HL-60/S4 treated with retinoic acid at 250 ng/mL for 4 days and 3 days (cell line): ENCODE data around the gene MRFAP1.
"Not testable (repeated sequence)": the region's sequence is repeated elsewhere in the genome, so short reads cannot be mapped to it uniquely, and the experiment has no call there.

Source experiments
- in situ Hi-C: fragments of 300-500 bp; cut with MboI; formaldehyde crosslinking; loops from 2 replicates; pipeline ENCODE4 v1.7.0; 2022; ENCODE audit warnings: low sequenced_read_pairs

Gene MRFAP1

DNA sequence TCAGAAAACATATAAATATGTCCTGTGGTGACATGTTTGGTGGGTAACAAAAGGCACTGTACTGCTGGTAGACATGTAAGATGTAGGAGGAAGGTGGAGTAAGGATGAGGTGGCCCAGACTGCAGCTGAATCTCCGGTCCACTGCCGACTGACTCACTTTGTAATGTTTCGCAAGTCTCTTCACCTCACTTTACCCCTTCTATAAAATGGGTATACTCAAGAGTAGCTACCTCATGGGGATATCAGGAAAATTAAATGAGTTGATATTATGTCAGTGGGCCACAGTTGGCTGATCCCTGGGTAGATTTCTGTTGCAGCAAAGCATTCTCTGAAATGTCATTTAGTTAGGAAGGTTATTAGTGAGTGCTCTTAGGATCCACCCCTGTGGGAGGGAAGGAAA, 22.1 kb downstream of the MRFAP1 start:
- in situ Hi-C loops, result no loop called here

DNA sequence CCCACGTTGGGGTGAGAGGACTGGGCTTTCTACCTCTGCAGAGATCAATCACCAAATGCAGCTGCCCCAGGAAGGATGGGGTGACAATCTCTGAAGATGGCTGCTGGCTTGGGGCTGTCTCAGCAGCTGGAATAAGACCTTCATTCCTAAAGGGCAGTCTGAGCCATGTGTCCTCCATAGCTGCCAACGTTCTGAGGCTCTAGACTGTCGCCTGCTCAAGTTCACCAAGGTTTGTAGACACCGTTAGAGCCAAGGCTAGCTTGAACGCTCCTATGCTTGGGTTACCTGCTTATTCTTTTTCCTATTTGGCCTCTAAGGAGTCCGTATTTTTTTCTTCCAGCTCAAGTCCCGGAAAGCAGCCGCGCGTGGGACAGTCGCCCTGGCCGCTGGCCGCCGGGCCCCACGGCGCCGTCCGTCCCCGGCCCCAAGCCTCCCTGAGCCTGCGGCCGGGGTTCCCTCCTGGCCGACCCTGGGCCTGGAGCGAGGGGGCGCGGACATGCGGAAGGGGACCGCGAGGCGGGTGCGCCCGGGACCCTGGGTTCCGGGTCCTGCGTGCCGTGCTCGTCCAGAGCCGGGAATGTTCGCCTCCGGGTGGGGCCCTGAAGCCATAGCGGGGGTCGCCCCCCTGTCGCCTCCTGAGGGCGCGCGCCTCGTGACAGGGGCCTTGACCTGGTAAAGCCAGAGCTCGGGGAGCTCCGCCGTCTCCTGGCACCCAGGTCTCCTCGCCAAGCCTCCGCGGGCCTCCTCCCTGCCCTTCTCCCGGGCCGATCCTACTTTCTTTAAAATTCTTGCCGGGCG, 23.3 kb downstream of the MRFAP1 start:
- in situ Hi-C loops, result no loop called here

DNA sequence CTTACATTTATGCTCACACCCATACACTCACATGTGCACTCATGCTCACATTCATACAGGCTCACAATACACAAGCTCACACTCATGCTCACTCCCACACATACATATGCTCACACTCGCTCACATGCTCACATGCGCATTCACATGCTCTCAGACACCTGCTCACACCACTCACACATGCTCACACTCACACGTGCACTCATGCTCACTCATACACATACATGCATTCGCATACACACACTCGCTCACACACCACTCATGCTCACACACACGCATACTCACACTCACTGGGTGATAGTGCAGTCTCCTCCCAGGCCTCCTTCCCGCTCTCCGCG, 24.8 kb downstream of the MRFAP1 start:
- in situ Hi-C loops, result no loop called here

DNA sequence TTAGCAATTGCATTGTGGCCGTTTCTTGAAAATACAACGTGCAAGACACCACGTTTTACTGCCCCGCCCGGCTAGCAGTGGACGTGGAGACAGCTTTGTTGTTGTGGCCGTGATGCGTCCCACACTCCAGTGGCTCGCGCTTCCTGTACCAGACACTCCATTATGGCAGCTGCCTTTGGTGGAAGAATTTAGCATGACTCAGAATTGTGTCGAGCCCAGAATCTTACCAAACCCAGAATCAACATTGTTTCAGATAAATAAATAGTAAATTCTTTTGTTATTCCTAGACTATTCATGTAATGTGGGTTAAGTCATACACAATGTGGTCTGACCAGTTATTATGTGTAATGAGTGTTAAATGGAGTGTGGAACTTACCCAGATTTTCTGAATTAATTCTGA, 27.9 kb downstream of the MRFAP1 start:
- in situ Hi-C loops, result no loop called here

DNA sequence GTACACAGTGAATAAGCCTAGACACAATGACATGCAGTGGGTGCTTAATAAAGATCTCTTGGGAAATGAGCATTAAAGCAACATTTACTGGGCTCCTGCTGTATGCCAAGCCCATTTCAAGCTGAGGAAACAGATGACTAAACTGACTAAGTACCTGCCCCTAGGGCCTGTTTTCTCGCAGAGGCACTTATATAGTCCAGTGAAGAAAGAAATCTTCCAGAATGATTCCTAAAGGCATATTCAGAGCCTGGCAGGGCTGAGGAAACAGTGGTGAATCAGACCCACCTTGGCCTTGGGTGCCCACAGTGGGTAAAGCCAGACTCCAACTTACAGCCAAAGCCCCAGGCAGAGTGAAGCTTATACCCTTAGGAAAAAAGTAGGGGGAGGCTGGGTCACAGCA, 31.2 kb downstream of the MRFAP1 start:
- in situ Hi-C loops, result no loop called here

DNA sequence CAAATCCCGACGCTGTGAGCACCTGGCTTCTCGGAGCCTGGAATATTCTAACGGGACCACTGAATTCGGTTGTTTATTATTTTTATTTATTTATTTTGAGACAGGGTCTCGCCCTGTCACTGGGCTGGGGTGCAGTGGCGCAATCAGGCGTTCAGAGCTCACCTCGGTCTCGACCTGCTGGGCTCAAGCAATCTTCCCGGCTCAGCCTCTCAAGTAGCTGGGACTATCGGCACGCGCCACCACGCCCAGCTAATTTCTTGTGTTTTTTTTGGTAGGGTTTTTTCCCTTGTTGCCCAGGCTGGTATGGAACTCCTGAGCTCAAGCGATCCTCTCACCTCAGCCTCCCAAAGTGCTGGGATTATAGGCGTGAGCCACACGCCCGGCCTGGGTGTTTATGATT, 31.6 kb downstream of the MRFAP1 start:
- in situ Hi-C loops, result no loop called here

DNA sequence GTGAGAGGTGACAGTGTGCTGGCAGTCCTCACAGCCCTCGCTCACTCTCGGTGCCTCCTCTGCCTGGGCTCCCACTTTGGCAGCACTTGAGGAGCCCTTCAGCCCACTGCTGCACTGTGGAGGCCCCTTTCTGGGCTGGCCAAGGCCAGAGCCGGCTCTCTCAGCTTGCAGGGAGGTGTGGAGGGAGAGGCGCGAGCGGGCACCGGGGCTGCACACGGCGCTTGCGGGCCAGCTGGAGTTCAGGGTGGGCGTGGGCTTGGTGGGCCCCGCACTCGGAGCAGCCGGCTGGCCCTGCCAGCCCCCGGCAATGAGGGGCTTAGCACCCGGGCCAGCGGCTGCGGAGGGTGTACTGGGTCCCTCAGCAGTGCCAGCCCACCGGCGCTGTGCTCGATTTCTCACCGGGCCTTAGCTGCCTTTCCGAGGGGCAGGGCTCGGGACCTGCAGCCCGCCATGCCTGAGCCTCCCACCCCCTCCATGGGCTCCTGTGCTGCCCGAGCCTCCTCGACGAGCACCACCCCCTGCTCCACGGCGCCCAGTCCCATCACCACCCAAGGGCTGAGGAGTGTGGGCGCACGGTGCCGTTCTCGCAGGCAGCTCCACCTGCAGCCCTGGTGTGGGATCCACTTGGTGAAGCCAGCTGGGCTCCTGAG, 32.2 kb downstream of the MRFAP1 start:
- in situ Hi-C loops, result not testable (repeated sequence)

DNA sequence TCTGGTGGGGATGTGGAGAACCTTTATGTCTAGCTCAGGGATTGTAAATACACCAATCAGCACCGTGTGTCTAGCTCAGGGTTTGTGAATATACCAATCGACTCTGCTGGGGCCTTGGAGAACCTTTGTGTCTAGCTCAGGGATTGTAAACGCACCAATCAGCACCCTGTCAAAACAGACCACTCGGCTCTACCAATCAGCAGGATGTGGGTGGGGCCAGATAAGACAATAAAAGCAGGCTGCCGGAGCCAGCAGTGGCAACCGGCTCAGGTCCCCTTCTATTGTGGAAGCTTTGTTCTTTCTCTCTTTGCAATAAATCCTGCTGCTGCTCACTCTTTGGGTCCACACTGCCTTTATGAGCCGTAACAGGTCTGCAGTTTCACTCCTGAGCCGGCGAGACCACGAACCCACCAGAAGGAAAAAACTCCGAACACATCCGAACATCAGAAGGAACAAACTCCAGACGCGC, 32.7 kb downstream of the MRFAP1 start:
- in situ Hi-C loops, result not testable (repeated sequence)

DNA sequence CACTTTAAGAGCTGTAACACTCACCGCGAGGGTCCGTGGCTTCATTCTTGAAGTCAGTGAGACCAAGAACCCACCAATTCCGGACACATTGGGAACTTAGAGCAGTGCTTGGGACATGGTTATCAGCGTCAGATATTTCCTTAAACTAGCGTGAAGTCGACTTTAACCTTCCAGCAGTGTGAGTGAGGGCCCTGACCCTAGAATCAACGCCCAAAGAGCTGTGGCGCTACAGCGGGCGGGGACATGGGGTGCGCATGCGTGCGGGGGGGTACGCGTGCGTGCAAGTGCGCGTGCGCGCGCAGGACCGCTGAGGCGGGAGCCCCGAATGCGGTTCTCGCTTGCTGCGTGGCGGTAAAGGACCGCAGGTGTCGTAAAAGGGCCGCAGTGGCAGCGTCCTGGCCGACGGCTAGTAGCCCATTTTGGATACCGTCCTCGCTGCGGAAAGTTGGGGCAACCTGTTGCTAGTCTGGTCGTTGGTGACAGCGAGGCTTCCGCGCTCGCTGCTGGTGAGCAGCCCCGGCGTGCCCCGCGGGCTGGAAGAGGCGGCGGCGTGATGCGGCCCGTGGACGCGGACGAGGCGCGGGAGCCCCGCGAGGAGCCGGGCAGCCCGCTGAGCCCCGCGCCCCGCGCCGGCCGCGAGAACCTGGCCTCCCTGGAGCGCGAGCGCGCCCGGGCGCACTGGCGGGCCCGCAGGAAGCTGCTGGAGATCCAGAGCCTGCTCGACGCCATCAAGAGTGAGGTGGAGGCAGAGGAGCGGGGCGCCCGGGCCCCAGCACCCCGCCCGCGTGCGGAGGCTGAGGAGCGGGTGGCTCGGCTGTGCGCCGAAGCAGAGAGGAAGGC, 33.4 kb downstream of the MRFAP1 start:
- in situ Hi-C loops, result no loop called here

DNA sequence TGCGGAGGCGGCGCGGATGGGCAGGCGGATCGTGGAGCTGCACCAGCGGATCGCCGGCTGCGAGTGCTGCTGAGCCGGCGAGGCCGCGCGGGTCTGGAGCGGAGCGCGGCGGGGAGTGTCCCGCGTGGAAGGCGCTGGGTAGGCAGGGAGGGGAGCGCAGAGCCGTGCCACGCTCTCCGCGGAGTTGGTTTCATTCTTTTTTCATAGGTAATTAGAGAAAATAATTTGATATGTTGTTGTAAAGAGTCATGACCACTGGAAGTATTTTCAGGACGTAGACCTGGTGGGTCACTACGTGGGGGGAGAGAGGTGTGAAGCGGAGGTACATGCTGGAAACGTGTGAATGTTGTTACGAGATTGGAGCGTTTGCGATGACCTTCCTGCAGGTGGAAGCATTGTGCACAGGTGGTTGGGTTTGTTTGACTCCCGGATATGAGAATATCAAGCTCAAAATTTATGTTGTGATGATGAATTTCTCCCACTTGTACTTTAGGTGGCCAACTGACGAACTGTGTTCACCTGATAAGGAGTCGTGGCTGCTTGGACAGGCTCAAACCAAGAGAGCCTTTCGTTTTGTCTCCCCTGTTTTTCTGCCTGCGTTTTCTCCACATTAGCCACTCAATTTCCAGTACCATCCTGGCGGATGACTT, 34.1 kb downstream of the MRFAP1 start:
- in situ Hi-C loops, result no loop called here

DNA sequence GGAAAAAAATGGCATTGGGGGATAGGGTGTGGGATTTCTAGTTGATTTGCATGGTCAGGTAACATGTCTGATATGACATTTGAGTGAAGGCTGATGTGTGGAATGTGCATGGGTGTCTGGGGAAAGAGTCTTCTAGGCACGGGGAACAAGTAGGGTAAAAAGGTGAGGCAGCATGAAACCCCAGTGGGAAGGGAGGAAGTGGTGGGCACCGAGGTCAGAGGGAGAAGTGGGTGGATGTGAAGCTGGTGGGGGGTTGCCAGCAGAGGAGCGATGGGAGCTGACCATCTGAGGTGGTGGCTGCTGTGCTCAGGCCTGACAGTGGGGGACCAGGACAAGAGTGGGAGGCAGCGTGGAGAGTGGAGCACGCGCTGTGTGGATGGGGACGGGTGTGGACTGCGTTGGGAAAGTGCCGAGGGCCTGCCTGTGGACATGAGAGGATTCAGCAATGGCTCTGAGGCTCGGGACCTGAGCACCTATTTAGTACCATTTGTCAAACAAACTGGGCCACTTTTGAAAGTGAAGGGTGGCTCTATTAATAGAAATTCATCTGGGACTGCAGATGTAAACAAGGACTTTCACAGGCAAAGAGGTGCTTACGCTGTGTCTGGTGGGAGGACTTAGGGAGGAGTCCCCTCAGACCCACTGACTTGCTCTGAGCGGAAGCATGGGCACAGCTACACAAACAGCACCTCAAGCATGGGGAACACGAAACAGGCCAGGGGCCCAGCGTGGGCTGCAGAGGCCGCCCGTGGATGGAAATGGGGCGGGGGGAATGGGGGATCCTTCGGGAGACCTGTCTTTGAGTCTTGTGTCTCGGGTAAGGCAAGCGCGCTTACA, 36.5 kb downstream of the MRFAP1 start:
- in situ Hi-C loops, result no loop called here

DNA sequence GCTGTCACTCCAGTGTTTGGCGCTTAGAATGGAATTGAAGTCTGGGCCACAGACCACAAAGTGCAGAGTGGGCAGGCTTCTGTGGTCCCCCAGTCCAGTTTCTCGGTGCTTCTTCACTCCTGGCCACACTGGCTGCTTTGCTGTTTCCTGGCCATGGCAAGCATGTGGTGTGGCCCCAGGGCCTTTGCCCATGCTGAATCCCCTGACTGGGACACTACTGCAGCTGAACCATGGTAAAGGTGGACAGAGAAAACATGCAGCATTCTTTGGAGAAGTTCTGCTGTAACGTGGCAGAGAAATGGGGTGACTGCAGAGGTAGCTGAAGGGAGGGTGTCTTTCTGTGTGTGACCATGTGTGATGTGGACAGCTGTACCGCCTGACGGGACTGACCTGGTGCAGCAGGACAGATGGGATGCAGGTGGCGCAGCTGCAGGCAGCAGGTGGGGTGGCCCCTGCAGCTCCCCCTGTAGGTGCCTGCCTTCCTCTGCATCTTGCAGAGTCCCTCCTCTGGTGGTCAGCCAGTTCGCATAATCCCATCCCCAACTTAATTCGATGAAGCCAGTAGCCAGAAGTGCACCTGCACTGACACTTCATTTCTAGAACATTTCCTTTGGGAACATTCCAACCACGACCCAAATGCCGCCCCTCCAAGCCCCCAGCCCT, 40.0 kb downstream of the MRFAP1 start:
- in situ Hi-C loops, result no loop called here

DNA sequence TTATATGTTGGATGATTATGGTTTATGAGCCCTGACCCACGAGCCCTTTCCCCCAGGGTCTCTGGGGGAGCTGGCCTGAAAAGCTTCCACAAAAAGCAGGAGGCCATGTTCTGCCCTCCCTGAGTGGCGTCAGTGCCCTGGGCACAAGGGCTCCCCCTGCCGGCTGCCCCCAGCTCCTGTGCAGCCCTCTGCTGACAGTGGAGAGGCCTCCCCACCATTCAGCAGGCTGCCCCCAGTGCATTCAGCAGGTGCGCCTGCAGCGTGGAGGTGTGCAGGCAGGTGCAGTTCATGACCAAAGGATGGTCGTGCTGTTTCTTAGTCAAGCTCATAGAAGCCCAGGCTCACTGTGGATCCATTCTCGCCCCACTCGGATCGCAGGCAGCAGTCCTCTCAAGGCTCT, 40.7 kb downstream of the MRFAP1 start:
- in situ Hi-C loops, result no loop called here

DNA sequence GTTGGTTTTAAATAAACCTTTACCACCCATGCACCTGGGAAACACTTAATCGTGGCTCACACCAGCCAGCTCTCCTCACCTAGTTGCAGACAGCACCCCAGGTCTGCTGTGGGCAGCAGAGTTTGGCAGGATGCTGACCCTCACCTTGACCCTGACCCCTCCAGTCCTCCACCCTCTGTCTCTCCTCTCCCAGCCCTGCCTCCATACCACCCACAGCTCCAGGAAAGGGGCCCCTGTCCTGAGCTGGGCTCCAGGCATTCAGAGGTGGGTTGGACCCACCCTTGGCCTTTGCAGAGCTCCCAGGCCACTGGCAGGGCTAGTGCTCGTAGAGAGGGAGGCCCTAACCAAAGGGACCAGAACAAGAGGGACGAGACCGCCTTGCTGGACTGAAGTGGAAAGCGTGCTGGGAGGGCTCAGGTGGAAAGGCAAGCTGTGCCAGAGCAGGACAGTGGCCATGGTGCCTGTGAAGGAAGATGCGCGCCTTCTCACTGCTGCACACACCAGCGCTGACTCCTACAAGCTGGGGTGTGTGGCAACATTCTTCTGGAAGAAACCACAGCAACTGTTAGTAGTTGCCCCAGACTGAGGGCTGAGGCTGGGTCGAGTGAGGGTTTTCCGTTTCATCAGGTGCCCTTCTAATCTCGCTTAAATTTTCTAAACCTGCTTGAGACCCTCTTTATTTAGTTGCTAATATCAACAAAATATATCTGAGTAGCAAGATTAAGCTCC, 42.5 kb downstream of the MRFAP1 start:
- in situ Hi-C loops, result no loop called here

DNA sequence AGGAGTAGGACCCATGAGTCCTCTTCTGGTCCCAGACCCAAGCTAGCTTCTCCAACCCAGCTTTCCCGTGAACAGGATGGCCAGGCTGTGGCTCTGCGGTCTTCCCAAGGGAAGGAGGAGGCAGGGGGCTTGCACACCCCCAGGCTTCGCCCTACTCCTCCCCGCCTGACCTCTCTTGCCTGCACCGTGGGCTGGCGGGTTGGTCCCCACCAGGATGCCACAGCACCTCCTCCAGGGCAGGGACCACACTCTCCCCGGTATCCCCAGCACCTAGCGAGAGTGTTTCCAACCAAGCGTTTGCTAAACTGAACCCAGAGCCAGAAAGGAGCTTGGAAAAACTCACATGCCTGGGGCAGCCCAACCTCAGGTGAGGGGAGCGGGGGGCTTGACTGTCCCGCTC, 44.2 kb downstream of the MRFAP1 start:
- in situ Hi-C loops, result no loop called here

DNA sequence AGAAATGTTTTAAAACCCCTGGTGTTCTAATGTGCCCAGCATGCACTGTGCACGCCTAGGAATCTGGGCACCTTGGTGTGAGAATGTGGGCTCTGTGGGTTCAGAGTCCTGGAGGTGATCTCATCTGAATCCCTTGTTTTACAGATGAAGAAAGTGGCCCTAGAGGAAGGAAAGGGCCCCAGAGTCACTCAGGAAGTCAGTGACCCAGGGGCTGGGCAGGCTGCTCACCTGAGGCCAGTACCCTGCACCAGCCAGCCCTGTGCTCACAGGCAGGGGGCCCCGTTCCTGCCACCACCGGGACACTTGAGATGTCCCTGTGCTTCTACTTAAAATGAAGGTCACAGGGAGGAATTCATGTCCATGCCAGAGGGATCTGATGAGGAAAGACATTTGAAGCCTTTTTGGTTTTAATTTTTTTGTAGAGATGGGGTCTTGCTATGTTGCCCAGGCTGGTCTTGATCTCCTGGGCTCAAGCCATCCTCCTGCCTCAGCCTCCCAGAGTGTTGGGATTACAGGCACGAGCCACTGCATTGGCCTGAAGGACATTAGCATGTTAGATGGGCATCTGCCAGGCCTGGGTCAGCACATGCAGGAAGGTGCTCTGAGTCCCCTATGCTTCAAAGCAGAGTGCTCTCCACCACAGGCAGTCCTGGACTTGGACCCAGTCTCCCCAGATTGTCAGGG, 45.8 kb downstream of the MRFAP1 start:
- in situ Hi-C loops, result no loop called here

DNA sequence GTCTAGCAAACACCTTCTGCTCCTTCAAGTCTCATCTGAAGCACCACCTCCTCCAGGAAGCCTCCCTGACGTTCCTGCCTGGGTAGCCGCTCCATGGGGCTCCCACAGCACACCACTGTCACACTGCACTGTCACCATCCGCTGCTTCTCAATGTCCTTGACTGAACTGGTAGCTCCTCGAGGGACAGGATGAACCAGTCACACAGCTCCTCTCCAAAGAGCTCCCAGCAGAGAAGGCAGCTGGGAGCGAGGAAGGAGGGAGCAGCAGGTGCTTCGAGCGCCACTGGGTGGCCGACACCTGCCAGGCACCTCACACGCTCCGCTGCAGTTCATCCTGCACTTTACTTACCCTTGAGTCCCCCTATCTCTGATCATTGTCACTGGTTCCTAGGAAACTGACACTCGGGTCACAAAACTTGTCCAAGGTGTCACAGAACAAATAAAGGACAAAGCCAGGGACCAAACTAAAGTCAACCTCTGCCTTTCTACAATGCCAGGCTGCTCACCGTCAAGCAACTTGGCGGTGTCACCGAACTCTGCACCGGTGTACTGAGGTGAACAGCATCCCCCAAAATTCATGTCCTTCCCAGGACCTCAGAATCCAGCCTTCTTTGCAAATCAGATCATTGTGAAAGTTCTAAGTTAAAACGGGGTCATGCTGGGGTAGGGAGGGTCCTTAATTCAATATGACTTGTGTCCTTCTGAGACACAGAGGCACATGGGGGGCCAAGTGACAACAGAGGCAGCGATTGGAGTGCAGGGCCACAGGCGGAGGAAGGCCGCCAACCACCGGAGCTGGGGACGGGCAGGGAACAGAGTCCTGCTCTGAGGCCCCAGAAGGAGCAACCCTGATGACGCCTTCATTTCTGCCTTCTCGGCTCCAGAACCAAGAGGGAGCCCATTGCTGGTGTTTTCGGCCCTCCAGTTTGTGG, 47.7 kb downstream of the MRFAP1 start:
- in situ Hi-C loops, result no loop called here
